HG03064 (cell line): ENCODE measurements around the gene CFAP141.
"Not testable (repeated sequence)": the region's sequence is repeated elsewhere in the genome, so short reads cannot be mapped to it uniquely, and the experiment has no call there.

Source experiments
- ATAC-seq: cut with Tn5 transposase; IDR thresholded peaks from one replicate; pipeline ENCODE4 v1.9.1; 2021; ENCODE audit warnings: low read depth; ENCODE audit not compliant: unreplicated experiment

CFAP141 gene

GRCh38 chr1:154212083-154212482 is 6.0 kb upstream of the CFAP141 start:
- ATAC-seq, result no peak

GRCh38 chr1:154208677-154209388 is 2.7 kb upstream of the CFAP141 start:
- no peak for ATAC-seq

DNA sequence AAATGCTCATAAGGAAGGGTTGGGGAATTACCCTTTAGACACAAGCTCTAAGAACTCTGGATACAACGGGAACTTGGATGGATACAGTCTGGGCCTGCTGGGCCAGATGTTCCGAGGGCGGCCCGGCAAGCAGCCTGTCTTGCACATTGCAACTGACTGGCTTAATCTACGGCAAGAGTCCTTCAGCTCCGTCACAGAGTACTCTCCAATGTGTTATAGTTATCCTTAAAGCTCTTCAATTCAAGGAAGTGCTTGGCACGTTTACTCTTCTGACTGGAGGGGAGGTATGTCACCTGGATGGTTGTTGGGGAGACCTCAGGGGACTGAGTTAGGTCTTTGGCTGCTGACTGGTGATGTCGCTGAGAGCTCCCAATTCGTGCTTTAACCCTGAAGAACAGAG is 1.1 kb upstream of the CFAP141 start:
- ATAC-seq, result no peak

DNA sequence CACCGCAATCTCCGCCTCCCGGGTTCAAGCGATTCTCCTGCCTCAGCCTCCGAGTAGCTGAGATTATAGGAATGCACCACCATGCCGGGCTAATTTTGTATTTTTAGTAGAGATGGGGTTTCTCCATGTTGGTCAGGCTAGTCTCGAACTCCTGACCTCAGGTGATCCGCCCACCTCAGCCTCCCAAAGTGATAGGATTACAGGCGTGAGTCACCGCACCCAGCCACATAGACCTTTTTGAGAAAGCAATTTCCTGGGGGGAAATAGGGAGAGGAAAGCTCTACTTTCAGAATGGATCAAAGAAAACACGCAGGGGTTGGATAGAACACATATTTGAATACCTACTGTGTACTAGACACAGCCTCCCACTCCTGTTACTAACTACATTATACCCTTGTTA is 355 bp downstream of the CFAP141 start:
- ATAC-seq, result not testable (repeated sequence)

- ATAC-seq, result no peak
Observed at GRCh38 chr1:154199563-154199879, 6.6 kb downstream of the CFAP141 start.

GRCh38 chr1:154198756-154199562 is 7.2 kb downstream of the CFAP141 start:
- ATAC-seq, result no peak

DNA sequence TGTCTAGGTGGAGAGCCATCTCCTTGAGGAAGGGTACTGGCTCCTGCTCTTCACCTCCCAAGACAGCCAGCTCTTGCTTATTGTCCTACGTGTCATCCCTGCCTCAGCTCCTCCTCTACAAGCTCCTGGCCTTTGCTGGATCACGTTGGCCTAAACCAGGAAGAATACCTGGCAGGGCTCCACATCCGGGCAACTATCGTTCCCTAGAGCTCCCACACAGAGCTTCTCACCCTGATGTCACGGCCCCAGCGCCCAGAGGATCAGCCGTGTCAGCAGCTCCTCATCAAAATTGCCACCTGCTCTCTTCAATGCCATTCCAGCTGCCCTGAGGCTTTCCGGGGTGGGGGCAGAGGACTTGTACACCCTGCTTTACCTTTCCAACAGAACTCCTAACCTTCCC is 12.3 kb downstream of the CFAP141 start:
- ATAC-seq, result no peak

GRCh38 chr1:154192476-154192875 is 13.7 kb downstream of the CFAP141 start:
- ATAC-seq, result no peak

GRCh38 chr1:154191990-154192461 is 14.1 kb downstream of the CFAP141 start, which contains the start of gene TPM3:
TSS of gene TPM3 (minus strand) at chr1:154192100. CDS start at chr1:154192018, 82 bp downstream.
- ATAC-seq, result no peak

DNA sequence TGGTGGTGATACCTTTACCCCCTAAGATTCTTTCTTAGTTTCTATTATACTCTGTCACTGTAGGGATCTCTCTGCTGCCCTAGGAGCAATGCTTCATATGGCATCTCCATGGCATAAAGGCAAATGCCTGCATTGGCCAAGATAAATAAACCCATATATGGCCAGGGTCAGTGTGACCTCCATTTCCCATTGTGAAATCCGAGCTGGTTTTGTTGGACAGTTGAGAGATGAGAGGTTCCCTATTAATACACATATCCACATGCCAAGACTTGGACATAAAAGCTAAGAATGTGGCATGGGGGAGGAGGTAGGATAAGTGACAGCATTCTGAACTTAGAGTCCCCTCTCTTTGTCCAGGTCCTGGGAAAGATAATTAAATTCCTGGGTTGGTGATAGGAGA is 15.6 kb downstream of the CFAP141 start:
- ATAC-seq, result no peak

DNA sequence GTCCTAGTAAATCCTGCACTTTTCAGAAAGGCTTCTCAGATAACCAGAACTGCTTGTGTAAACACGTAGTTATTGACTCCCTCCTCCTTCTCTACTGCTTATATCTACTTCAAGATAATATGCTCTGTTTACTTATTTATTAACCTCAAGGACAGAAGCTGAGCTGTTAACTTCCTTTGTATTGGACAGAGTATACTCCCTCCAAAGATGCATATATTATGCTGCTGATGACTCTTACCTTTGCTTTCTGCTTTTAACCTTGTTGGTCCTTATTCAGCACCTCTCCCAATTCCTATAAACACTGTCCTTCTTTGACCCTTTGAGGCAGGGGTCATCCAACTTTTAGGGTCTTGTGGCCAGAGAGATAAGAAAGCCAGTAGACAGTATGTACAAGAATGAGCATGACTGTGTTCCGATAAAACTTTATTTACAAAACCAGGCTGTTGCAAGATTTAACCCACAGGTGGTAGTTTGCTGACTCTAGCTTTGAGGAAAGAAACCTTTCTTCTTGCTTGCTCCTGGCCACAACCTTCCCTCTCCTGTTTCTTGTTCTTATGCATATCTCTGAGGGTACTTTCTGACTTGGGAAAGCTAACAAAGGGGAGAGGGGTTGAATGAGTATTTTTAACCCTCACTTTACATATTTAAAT is 19.2 kb downstream of the CFAP141 start:
- ATAC-seq, result no peak

- ATAC-seq, result no peak
Observed at GRCh38 chr1:154186177-154186576, 20.0 kb downstream of the CFAP141 start.

DNA sequence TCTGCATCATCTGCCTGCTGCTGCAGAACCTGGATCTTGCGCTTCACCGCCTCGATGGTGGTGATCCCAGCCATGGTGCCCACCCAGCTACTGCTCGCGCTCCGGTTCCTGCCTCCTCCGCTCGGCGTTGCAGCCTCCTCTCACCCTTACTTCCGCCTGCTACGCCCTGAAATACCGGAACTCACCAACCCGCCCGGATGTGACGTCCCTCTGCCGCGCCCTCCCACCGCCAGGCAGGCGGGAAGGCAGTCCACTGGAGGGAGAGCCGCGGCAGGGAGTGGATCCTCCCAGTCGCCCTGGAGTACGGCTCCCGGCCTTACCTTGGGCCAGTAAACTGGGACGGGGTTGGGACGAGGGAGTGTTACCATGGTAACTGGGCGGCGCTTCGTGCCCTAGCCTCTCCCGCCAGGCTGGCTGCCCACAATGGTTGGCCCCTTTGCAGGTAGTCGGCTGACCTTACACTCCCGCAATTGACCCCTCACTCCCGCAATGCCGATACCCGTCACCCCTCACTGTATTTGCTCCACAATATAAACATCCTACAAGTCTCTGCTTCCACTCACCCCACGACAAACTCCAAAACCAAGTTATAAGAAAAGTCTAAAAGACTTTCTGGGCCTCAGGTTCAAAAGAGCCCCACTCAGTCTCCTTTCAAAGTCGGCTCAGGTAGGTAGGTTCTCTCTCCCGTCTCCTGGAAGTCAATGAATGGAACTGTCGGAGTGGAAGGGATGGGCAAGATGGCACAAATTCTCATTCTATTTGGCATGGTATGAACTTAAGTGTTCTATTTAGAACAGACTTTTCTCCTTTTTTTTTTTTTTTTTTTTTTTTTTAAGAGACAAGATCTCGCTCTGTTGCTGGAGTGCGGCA is 22.9 kb downstream of the CFAP141 start:
- ATAC-seq, result peak; percentile 70

DNA sequence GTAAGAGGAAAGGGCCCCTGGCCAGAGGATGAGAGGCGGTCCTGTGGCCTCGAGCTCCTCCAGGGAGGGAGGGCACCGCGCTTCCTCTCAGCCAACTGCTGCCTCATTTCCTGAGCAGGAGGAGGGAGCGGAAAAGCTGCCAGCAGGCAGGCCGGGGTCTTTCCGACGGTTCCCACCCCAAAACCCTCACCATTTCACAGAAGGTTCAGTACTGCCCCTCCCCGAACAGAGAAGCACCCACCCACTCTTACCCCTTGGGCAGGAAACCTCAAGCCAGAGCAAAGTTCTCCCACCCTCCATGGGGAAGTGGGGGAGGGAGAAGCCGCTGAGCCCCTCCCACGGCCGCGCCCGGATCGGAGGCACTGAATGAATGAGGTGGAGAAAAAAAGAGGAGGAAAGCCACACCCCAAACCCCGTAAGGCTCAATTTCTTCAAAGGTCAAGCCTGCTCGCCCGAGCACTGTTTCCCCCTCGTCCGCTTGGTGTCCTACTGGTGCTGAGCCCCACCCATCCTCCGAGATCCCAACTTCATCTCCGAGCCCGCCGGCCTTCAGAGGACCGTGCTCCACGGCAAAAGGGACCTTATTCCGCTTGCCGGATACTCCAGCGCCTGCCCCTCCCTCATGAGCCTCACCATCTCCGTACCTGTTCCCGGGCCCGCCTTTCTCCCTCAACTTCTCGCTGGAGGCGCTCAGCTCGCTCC is 23.6 kb downstream of the CFAP141 start:
- peak; percentile 40 for ATAC-seq

DNA sequence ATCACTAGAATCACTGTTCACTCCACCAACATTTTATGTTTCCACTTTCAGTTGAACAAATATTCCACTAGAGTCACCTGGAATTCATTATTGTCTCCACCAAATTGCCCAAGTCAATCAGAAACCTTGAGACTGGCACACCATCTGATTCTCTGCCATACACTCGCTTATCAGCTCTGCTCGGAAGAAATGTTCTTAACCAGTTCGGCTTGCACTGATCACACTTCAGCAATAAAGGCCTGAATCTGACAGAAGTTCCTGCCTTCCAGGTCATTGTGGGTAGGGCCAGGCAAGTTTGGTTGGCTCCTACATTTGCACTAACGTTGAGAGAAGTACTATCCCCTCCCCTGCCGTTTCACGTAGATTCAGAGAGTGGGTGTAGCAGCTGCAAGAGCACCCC is 24.2 kb downstream of the CFAP141 start:
- no peak for ATAC-seq

DNA sequence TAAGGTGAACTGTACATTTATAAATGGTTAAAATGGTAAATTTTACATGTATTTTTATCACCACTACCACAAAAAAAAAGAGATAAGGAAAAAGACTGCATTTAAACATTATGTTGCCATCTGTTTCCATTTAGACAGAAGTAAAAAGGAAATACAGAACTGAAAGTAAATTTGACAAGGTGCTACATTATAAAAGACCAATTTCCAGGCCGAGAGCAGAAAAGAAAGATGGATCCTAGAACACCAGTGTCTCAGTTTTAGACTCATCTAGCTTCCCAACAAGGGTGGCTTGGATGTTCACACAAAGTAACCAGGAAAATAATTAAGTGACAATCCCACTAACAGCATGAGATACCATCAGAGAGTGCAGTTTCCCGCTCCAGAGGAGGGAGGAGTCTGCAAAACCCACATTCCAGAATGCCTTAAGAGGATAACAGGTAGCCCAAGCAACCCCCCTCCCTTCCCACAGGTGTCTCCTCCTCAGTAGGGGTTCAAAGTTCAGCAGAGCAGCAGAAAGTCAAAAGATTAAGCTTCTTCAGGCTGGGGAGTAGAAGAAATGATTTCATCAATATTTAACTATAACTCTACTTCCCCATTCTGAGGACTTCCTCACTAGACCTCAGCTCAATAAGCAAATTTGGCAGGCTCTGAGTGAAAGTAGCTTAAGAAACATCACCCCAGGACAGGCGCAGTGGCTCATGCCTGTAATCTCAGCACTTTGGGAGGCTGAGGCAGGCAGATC is 26.0 kb downstream of the CFAP141 start:
- ATAC-seq, result no peak

GRCh38 chr1:154178911-154179811 is 27.0 kb downstream of the CFAP141 start:
- ATAC-seq, result no peak

GRCh38 chr1:154178013-154178412 is 28.1 kb downstream of the CFAP141 start:
- ATAC-seq, result no peak
